Measurements from ENCODE around the gene AATK. TPM values are rescaled to one million over a fixed set of nuclear protein-coding genes. Genes with fewer than 3 reads are reported as not detected.

Gene AATK
- total and polyA plus RNA-seq, 2 of the 13 experiments (the other 11 are each of a cell fraction or from before 2014, with no cell fraction given), result 2.9 to 8.4 TPM

DNA sequence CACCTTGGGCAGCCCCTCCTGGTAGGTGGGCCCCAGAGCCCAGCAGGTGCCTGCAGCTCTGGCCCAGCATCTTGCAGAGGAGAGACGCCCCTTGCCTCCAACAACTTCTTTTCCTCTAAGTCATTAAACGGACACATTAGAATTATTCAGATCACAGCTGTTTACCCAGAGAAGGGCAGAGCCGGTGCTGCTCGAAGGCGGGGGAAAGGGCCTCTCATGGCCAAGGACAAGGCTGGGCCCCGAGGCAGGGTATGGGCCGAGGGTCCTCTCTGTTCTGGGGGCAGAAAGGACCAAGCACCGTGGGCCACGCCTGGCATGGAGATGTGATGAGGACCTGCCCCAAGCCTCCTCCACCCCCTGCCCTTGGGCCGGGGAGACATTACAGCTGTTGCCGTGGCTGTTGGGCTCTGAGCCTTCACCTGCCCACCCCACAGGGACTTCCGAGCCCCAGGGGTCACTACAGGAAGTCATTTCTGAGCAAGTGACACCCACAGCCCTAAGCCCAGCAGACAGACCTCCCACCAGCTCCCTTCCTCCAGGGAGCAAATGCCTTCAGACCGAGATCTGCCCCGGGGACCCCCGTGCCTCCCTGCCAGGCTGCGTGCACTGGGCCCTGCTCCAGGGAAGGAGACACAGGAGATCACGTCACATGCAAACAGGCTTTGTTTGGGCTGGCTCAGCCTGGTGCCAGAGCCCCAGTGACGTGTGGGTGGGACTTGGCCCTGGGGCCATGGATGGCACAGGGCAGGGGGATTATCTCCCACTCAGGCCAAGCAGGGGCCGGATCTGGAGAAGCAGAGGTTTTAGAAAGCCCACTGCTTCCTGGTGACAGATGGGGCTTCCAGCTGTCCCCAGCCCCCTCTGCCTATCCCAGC, 1.4 kb downstream of the AATK start (continued):
- TF ChIP-seq, protein P1, sequence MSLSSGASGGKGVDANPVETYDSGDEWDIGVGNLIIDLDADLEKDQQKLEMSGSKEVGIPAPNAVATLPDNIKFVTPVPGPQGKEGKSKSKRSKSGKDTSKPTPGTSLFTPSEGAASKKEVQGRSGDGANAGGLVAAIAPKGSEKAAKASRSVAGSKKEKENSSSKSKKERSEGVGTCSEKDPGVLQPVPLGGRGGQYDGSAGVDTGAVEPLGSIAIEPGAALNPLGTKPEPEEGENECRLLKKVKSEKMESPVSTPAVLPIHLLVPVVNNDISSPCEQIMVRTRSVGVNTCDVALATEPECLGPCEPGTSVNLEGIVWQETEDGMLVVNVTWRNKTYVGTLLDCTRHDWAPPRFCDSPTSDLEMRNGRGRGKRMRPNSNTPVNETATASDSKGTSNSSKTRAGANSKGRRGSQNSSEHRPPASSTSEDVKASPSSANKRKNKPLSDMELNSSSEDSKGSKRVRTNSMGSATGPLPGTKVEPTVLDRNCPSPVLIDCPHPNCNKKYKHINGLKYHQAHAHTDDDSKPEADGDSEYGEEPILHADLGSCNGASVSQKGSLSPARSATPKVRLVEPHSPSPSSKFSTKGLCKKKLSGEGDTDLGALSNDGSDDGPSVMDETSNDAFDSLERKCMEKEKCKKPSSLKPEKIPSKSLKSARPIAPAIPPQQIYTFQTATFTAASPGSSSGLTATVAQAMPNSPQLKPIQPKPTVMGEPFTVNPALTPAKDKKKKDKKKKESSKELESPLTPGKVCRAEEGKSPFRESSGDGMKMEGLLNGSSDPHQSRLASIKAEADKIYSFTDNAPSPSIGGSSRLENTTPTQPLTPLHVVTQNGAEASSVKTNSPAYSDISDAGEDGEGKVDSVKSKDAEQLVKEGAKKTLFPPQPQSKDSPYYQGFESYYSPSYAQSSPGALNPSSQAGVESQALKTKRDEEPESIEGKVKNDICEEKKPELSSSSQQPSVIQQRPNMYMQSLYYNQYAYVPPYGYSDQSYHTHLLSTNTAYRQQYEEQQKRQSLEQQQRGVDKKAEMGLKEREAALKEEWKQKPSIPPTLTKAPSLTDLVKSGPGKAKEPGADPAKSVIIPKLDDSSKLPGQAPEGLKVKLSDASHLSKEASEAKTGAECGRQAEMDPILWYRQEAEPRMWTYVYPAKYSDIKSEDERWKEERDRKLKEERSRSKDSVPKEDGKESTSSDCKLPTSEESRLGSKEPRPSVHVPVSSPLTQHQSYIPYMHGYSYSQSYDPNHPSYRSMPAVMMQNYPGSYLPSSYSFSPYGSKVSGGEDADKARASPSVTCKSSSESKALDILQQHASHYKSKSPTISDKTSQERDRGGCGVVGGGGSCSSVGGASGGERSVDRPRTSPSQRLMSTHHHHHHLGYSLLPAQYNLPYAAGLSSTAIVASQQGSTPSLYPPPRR (CRISPR knock-in tag; IDR thresholded peaks at IDR 0.05; ENCODE audit: borderline replicate concordance), result peak; percentile 63
- peak; percentile 27; the same call in 1 of the 2 replicates for TF ChIP-seq ZNF891 (CRISPR knock-in tag; IDR thresholded peaks at IDR 0.05)
- TF ChIP-seq, protein P2, sequence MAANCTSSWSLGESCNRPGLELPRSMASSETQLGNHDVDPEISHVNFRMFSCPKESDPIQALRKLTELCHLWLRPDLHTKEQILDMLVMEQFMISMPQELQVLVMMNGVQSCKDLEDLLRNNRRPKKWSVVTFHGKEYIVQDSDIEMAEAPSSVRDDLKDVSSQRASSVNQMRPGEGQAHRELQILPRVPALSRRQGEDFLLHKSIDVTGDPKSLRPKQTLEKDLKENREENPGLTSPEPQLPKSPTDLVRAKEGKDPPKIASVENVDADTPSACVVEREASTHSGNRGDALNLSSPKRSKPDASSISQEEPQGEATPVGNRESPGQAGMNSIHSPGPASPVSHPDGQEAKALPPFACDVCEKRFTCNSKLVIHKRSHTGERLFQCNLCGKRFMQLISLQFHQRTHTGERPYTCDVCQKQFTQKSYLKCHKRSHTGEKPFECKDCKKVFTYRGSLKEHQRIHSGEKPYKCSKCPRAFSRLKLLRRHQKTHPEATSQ (CRISPR knock-in tag; IDR thresholded peaks at IDR 0.05; ENCODE audit: borderline replicate concordance), result no peak
- TF ChIP-seq ESRRA (CRISPR knock-in tag; IDR thresholded peaks at IDR 0.05; ENCODE audit: low read depth), result no peak; the same call in 1 of the 2 replicates
- no peak for TF ChIP-seq HOXD1 (CRISPR knock-in tag; IDR thresholded peaks at IDR 0.05)
- no peak for TF ChIP-seq AGO1 (IDR thresholded peaks at IDR 0.05; ENCODE audit: low read depth, low read length, poor library complexity, severe bottlenecking)
- TF ChIP-seq ZFP41 (CRISPR knock-in tag; IDR thresholded peaks at IDR 0.05; ENCODE audit: borderline replicate concordance), result no peak
- TF ChIP-seq ZFP1 (CRISPR knock-in tag; IDR thresholded peaks at IDR 0.05), result no peak
- TF ChIP-seq ZNF263 (CRISPR knock-in tag; IDR thresholded peaks at IDR 0.05), result no peak
- no peak for TF ChIP-seq ZNF550 (CRISPR knock-in tag; IDR thresholded peaks at IDR 0.05; ENCODE audit: borderline replicate concordance)
- TF ChIP-seq, protein P3, sequence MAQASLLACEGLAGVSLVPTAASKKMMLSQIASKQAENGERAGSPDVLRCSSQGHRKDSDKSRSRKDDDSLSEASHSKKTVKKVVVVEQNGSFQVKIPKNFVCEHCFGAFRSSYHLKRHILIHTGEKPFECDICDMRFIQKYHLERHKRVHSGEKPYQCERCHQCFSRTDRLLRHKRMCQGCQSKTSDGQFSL (CRISPR knock-in tag; IDR thresholded peaks at IDR 0.05), result no peak
- TF ChIP-seq ZFP82 (CRISPR knock-in tag; IDR thresholded peaks at IDR 0.05; ENCODE audit: borderline replicate concordance), result no peak
- TF ChIP-seq, protein P4, sequence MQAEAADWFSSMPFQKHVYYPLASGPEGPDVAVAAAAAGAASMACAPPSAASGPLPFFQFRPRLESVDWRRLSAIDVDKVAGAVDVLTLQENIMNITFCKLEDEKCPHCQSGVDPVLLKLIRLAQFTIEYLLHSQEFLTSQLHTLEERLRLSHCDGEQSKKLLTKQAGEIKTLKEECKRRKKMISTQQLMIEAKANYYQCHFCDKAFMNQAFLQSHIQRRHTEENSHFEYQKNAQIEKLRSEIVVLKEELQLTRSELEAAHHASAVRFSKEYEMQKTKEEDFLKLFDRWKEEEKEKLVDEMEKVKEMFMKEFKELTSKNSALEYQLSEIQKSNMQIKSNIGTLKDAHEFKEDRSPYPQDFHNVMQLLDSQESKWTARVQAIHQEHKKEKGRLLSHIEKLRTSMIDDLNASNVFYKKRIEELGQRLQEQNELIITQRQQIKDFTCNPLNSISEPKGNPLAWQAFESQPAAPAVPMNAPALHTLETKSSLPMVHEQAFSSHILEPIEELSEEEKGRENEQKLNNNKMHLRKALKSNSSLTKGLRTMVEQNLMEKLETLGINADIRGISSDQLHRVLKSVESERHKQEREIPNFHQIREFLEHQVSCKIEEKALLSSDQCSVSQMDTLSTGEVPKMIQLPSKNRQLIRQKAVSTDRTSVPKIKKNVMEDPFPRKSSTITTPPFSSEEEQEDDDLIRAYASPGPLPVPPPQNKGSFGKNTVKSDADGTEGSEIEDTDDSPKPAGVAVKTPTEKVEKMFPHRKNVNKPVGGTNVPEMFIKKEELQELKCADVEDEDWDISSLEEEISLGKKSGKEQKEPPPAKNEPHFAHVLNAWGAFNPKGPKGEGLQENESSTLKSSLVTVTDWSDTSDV (CRISPR knock-in tag; IDR thresholded peaks at IDR 0.05), result no peak
- TF ChIP-seq ZNF703 (CRISPR knock-in tag; IDR thresholded peaks at IDR 0.05; ENCODE audit: borderline replicate concordance), result no peak
- TF ChIP-seq EP300 (IDR thresholded peaks at IDR 0.05; ENCODE audit: low read depth in 2 of 2, low read length in 2 of 2), result no peak
- TF ChIP-seq EP300 (CRISPR knock-in tag; IDR thresholded peaks at IDR 0.05; ENCODE audit: borderline replicate concordance), result no peak
- TF ChIP-seq KDM5B (CRISPR knock-in tag; IDR thresholded peaks at IDR 0.05; ENCODE audit: borderline replicate concordance), result no peak
- TF ChIP-seq ZSCAN21 (CRISPR knock-in tag; IDR thresholded peaks at IDR 0.05; ENCODE audit: borderline replicate concordance), result 0 out of 2 replicates have a peak, but pooled peaks have one; percentile 26

Measured in HepG2 (cell line).